HG03571 (cell line): ENCODE data around the gene SCP2.
"Not testable (repeated sequence)": the region's sequence is repeated elsewhere in the genome, so short reads cannot be mapped to it uniquely, and the experiment has no call there.

Experiments used
- ATAC-seq: cut with Tn5 transposase; IDR thresholded peaks from one replicate; pipeline ENCODE4 v1.9.1; 2021; ENCODE audit not compliant: unreplicated experiment

The SCP2 gene

GRCh38 chr1:52967666-52968065 lies 40.6 kb downstream of the SCP2 start:
- ATAC-seq = no peak

- ATAC-seq = not testable (repeated sequence)
These were observed 42.2 kb downstream of the SCP2 start for GRCh38 chr1:52969234-52969633.

GRCh38 chr1:52970149-52970548 lies 43.1 kb downstream of the SCP2 start:
- ATAC-seq = no peak

GRCh38 chr1:52973841-52974240 lies 46.8 kb downstream of the SCP2 start:
- no peak for ATAC-seq

GRCh38 chr1:52976183-52977035 lies 49.3 kb downstream of the SCP2 start:
- ATAC-seq = no peak

- ATAC-seq = no peak
These were observed 51.0 kb downstream of the SCP2 start for GRCh38 chr1:52978045-52978444.

- not testable (repeated sequence) for ATAC-seq
These were observed 65.7 kb downstream of the SCP2 start for GRCh38 chr1:52992733-52993132.

GRCh38 chr1:52994656-52995055 lies 67.6 kb downstream of the SCP2 start:
- no peak for ATAC-seq

- ATAC-seq = no peak
These were observed 69.6 kb downstream of the SCP2 start for GRCh38 chr1:52996653-52997052.

GRCh38 chr1:53001128-53001527 lies 74.1 kb downstream of the SCP2 start:
- ATAC-seq = no peak

- not testable (repeated sequence) for ATAC-seq
These were observed 79.5 kb downstream of the SCP2 start for GRCh38 chr1:53006612-53007011.

GRCh38 chr1:53010247-53010646 lies 83.2 kb downstream of the SCP2 start:
- ATAC-seq = not testable (repeated sequence)

GRCh38 chr1:53011175-53011574 lies 84.1 kb downstream of the SCP2 start:
- ATAC-seq = no peak

GRCh38 chr1:53014791-53015507 lies 87.9 kb downstream of the SCP2 start:
- ATAC-seq = peak; percentile 87

GRCh38 chr1:53015508-53015860 lies 88.4 kb downstream of the SCP2 start:
- ATAC-seq = no peak

GRCh38 chr1:53016705-53017104 lies 89.6 kb downstream of the SCP2 start:
- ATAC-seq = no peak

- ATAC-seq = no peak
These were observed 93.5 kb downstream of the SCP2 start for GRCh38 chr1:53020588-53020987.

- ATAC-seq = no peak
These were observed 95.1 kb downstream of the SCP2 start for GRCh38 chr1:53022179-53022578.

- no peak for ATAC-seq
These were observed 96.5 kb downstream of the SCP2 start for GRCh38 chr1:53023546-53023945.

GRCh38 chr1:53024117-53024516 lies 97.0 kb downstream of the SCP2 start:
- ATAC-seq = no peak

- no peak for ATAC-seq
These were observed 98.1 kb downstream of the SCP2 start for GRCh38 chr1:53025034-53025768.

GRCh38 chr1:53025769-53026112 lies 98.7 kb downstream of the SCP2 start:
- no peak for ATAC-seq
